ENCODE measurements around the gene EXPH5. TPM values are rescaled to one million over a fixed set of nuclear protein-coding genes. Genes with fewer than 3 reads are reported as not detected.

EXPH5 gene
- total RNA-seq, 1 experiment from 2014 or later = 17.0 TPM

DNA sequence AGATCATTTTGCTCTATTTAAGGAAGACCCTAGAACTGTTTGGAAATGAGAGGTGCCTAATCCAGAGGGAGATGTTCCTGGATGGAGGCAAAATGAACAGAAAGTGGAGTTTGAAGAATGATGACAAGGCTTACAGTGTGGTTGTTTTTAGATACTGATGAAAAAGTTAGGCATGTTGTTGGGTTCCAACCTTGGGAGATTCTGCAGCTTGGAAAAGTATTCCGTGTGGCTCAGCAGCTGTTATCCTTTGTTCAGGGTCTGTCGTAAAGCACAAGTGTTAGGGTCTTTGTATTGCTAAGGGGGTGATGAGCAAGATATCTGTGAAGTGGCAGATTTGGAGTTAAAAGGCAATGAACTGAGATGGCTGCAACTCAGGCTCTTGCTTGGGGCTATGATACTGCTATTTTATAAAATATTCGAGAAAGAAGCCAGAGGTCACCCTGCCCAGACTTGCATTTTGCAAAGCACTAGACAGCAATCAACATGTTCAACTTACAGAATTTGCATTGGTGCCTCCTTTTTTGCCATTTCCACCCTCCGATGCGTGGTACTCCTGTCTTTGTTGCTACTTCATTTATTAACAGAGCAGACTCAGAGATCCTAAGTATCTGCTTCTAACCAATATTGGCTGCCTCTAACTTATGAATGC is 50.1 kb downstream of the EXPH5 start:
- no peak for DNase-seq
- no peak overlapping the region for H3K4me3 Mint-ChIP-seq (ENCODE audit: low read depth, unreplicated experiment)
- H3K27me3 Mint-ChIP-seq (ENCODE audit: unreplicated experiment) = no peaks in the 10 kb centered on the region
- intact Hi-C loops (cut with micrococcal nuclease; ENCODE audit: unreplicated experiment) = no loop called here
- TF ChIP-seq, protein P1, sequence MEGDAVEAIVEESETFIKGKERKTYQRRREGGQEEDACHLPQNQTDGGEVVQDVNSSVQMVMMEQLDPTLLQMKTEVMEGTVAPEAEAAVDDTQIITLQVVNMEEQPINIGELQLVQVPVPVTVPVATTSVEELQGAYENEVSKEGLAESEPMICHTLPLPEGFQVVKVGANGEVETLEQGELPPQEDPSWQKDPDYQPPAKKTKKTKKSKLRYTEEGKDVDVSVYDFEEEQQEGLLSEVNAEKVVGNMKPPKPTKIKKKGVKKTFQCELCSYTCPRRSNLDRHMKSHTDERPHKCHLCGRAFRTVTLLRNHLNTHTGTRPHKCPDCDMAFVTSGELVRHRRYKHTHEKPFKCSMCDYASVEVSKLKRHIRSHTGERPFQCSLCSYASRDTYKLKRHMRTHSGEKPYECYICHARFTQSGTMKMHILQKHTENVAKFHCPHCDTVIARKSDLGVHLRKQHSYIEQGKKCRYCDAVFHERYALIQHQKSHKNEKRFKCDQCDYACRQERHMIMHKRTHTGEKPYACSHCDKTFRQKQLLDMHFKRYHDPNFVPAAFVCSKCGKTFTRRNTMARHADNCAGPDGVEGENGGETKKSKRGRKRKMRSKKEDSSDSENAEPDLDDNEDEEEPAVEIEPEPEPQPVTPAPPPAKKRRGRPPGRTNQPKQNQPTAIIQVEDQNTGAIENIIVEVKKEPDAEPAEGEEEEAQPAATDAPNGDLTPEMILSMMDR (IDR thresholded peaks at IDR 0.05; ENCODE audit: unreplicated experiment) = no peak
- peaks cover 3% of the 10 kb centered on the region for H3K36me3 Mint-ChIP-seq (ENCODE audit: insufficient read depth, unreplicated experiment)
- H3K4me1 Mint-ChIP-seq (ENCODE audit: low read depth, unreplicated experiment) = peaks cover 4% of the 10 kb centered on the region
- no peaks in the 10 kb centered on the region for H3K9me3 Mint-ChIP-seq (ENCODE audit: low read depth, unreplicated experiment)
- no peak overlapping the region for H3K27ac Mint-ChIP-seq (ENCODE audit: unreplicated experiment)
- CTCF ChIA-PET = no interaction called here
- no TSS peak for BruUV-seq (replicated peaks)

DNA sequence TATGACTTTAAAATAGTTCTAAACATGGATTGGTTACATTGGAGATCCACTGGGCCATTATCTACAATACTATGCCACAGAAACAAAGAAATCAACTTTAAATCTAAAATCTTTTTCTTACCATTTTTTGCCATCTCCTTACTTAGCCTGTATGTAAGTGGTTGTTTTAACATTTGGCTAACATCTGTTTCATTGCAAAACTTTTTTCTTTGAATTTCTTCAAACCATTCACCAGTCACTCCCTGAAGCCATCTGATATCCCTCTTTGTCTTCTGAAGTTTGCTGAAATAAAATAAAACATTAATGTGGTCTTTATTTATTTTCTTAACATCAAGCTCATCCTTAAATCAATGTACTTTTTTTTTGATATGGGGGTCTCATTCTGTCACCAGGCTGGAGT is 52.0 kb downstream of the EXPH5 start:
- DNase-seq = no peak
- TF ChIP-seq, protein P1 (IDR thresholded peaks at IDR 0.05; ENCODE audit: unreplicated experiment) = no peak
- intact Hi-C loops (cut with micrococcal nuclease; ENCODE audit: unreplicated experiment) = no loop called here
- peaks cover 10% of the 10 kb centered on the region for H3K36me3 Mint-ChIP-seq (ENCODE audit: insufficient read depth, unreplicated experiment)
- no peak overlapping the region for H3K27ac Mint-ChIP-seq (ENCODE audit: unreplicated experiment)
- H3K9me3 Mint-ChIP-seq (ENCODE audit: low read depth, unreplicated experiment) = no peaks in the 10 kb centered on the region
- peaks cover 13% of the 10 kb centered on the region for H3K4me1 Mint-ChIP-seq (ENCODE audit: low read depth, unreplicated experiment)
- BruUV-seq (replicated peaks) = no TSS peak
- H3K4me3 Mint-ChIP-seq (ENCODE audit: low read depth, unreplicated experiment) = no peak overlapping the region
- no peaks in the 10 kb centered on the region for H3K27me3 Mint-ChIP-seq (ENCODE audit: unreplicated experiment)
- CTCF ChIA-PET = no interaction called here

DNA sequence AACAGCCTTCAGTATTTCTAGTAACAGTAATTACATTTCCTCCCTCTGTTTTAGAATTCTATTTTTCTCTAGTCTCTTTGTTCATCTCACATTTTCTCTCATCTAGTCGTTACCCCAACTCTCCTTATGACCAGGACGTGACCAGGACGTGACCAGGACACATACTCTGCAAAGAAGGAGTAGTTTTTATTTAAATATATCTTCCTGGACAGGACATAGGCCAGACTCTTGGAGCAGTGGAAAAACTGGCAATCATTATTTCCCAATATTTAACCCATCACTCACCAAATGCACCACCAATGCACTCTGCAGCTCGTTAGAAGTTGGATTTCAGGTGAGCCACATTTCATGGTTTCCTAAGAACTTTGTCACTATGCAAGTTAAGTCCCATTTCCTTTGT is 55.1 kb downstream of the EXPH5 start:
- CTCF ChIA-PET = interaction anchor here (1.1 kb wide), 1 partner anchor 14 kb away, joined by 4 read pairs; no protein-coding TSS in a partner anchor
- no peak for DNase-seq
- Mint-ChIP-seq H3K4me3 (ENCODE audit: low read depth, unreplicated experiment) (no peak overlapping the region), H3K9me3 (ENCODE audit: low read depth, unreplicated experiment) (no peaks in the 10 kb centered on the region), H3K36me3 (ENCODE audit: insufficient read depth, unreplicated experiment) (peaks cover 10% of the 10 kb centered on the region), H3K27me3 (ENCODE audit: unreplicated experiment) (no peaks in the 10 kb centered on the region), H3K27ac (ENCODE audit: unreplicated experiment) (peak overlapping the region; percentile 86), H3K4me1 (ENCODE audit: low read depth, unreplicated experiment) (peaks cover 13% of the 10 kb centered on the region)
- TF ChIP-seq, protein P1 (IDR thresholded peaks at IDR 0.05; ENCODE audit: unreplicated experiment) = no peak
- intact Hi-C loops (cut with micrococcal nuclease; ENCODE audit: unreplicated experiment) = no loop called here
- BruUV-seq (replicated peaks) = no TSS peak

DNA sequence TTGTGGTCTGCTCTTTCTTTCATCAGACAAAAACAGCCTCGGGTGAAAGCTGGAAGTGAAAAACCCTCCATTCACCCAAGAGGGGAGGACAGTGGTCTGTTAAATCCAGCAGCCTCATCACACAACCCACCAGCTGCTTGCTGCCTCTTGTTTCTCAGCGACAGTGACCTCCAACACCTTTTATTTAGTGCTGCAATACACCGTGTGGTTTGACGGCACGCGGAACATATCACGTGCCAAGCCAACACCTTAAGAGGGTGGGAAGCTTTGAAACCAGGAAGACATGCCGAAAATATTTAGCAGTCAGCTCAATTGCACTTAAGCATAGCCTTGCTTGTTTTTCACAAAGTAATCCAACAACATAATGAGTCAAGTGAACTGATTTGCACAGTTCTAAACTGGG is 55.5 kb downstream of the EXPH5 start:
- Mint-ChIP-seq H3K27ac (ENCODE audit: unreplicated experiment) (peak overlapping the region; percentile 86), H3K36me3 (ENCODE audit: insufficient read depth, unreplicated experiment) (peaks cover 10% of the 10 kb centered on the region), H3K4me3 (ENCODE audit: low read depth, unreplicated experiment) (no peak overlapping the region), H3K9me3 (ENCODE audit: low read depth, unreplicated experiment) (no peaks in the 10 kb centered on the region), H3K27me3 (ENCODE audit: unreplicated experiment) (no peaks in the 10 kb centered on the region), H3K4me1 (ENCODE audit: low read depth, unreplicated experiment) (peaks cover 13% of the 10 kb centered on the region)
- TF ChIP-seq, protein P1 (IDR thresholded peaks at IDR 0.05; ENCODE audit: unreplicated experiment) = no peak
- CTCF ChIA-PET = interaction anchor here (1.1 kb wide), 1 partner anchor 14 kb away, joined by 4 read pairs; no protein-coding TSS in a partner anchor
- DNase-seq = peak; percentile 21
- intact Hi-C loops (cut with micrococcal nuclease; ENCODE audit: unreplicated experiment) = no loop called here
- BruUV-seq (replicated peaks) = no TSS peak
